ENCODE results near the gene ENTHD1.

The ENTHD1 gene

GRCh38 chr22:39729141-39729934 lies 164.2 kb downstream of the ENTHD1 start:
- H3K79me2 ChIP-seq (ENCODE audit: insufficient read depth, low read length) = no peaks in the 10 kb centered on the region
- no peak for TF ChIP-seq EZH2 (IDR thresholded peaks at IDR 0.05; ENCODE audit: borderline replicate concordance, low read depth, low read length, severe bottlenecking)
- no peak for TF ChIP-seq CTCF (IDR thresholded peaks at IDR 0.05; ENCODE audit: borderline replicate concordance, extremely low read depth, low read length, poor library complexity, severe bottlenecking)
- no peak for ATAC-seq (ENCODE audit: insufficient read depth, low read depth)
- no peak for DNase-seq
- no peak overlapping the region for H3K4me3 ChIP-seq (ENCODE audit: low read depth in 1 of 2, low read length in 2 of 2)
- H3K36me3 ChIP-seq (ENCODE audit: insufficient read depth, low read length) = no peaks in the 10 kb centered on the region
- no peaks in the 10 kb centered on the region for H3K9me3 ChIP-seq (ENCODE audit: insufficient read depth, low read length, severe bottlenecking)
- no peaks in the 10 kb centered on the region for H3K27me3 ChIP-seq (ENCODE audit: insufficient read depth, low read length, poor library complexity)
- H3K27ac ChIP-seq (ENCODE audit: low read length) = no peak overlapping the region
- H3K4me2 ChIP-seq (ENCODE audit: insufficient read depth, low read length) = no peak overlapping the region
- H2AFZ ChIP-seq (ENCODE audit: low read depth, low read length) = no peak overlapping the region
- H3K4me1 ChIP-seq (ENCODE audit: insufficient read depth, low read length) = no peaks in the 10 kb centered on the region
- H4K20me1 ChIP-seq (ENCODE audit: insufficient read depth, low read length) = no peaks in the 10 kb centered on the region
- no peak overlapping the region for H3K9ac ChIP-seq (ENCODE audit: low read depth, low read length)

DNA sequence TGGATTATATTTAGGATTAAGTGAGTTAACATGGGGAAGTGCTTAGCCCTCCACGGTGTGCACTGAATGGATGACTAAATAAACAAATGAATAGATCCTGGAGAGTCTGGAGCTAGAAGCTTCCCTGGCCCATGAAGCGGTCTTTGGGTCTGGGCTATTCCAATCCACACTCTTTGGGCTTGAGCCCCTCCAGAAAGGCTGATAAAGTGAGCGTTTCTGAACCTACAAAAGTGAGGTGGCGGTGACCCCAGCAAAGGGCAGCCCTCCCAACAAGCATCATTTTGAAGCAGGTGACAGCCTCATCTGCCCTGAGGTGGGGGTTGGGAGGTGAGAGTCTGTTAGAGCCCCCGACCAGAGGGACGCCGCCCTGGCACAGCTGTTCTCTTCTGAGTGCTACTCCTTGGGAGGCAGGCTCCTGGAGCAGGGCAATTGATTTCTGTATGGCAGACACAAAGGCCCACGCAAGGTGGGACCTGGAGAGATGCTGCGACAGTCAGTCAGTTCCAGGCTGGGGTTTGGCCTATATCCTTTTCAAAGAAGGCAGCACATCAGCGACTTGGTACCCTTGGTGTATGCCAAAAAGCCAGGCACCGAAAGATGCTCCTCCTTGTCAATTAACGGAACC lies 165.2 kb downstream of the ENTHD1 start:
- Histone ChIP-seq H2AFZ (ENCODE audit: low read depth, low read length) (no peak overlapping the region), H3K79me2 (ENCODE audit: insufficient read depth, low read length) (no peaks in the 10 kb centered on the region), H3K9ac (ENCODE audit: low read depth, low read length) (no peak overlapping the region), H4K20me1 (ENCODE audit: insufficient read depth, low read length) (no peaks in the 10 kb centered on the region), H3K27me3 (ENCODE audit: insufficient read depth, low read length, poor library complexity) (no peaks in the 10 kb centered on the region), H3K4me2 (ENCODE audit: insufficient read depth, low read length) (no peak overlapping the region), H3K9me3 (ENCODE audit: insufficient read depth, low read length, severe bottlenecking) (no peaks in the 10 kb centered on the region), H3K4me1 (ENCODE audit: insufficient read depth, low read length) (no peaks in the 10 kb centered on the region), H3K4me3 (ENCODE audit: low read depth in 1 of 2, low read length in 2 of 2) (no peak overlapping the region), H3K36me3 (ENCODE audit: insufficient read depth, low read length) (no peaks in the 10 kb centered on the region), H3K27ac (ENCODE audit: low read length) (no peak overlapping the region)
- ATAC-seq (ENCODE audit: insufficient read depth, low read depth) (no peak), DNase-seq (no peak)
- TF ChIP-seq EZH2 (IDR thresholded peaks at IDR 0.05; ENCODE audit: borderline replicate concordance, low read depth, low read length, severe bottlenecking) = no peak

GRCh38 chr22:39727541-39727940 lies 166.0 kb downstream of the ENTHD1 start:
- H3K9me3 ChIP-seq (ENCODE audit: insufficient read depth, low read length, severe bottlenecking) = no peaks in the 10 kb centered on the region
- no peaks in the 10 kb centered on the region for H3K79me2 ChIP-seq (ENCODE audit: insufficient read depth, low read length)
- no peak overlapping the region for H3K9ac ChIP-seq (ENCODE audit: low read depth, low read length)
- no peak overlapping the region for H3K4me2 ChIP-seq (ENCODE audit: insufficient read depth, low read length)
- H3K27ac ChIP-seq (ENCODE audit: low read length) = no peak overlapping the region
- H4K20me1 ChIP-seq (ENCODE audit: insufficient read depth, low read length) = no peaks in the 10 kb centered on the region
- no peaks in the 10 kb centered on the region for H3K27me3 ChIP-seq (ENCODE audit: insufficient read depth, low read length, poor library complexity)
- no peak overlapping the region for H3K4me3 ChIP-seq (ENCODE audit: low read depth in 1 of 2, low read length in 2 of 2)
- no peaks in the 10 kb centered on the region for H3K4me1 ChIP-seq (ENCODE audit: insufficient read depth, low read length)
- no peak overlapping the region for H2AFZ ChIP-seq (ENCODE audit: low read depth, low read length)
- TF ChIP-seq CTCF (IDR thresholded peaks at IDR 0.05; ENCODE audit: borderline replicate concordance, extremely low read depth, low read length, poor library complexity, severe bottlenecking) (no peak), EZH2 (IDR thresholded peaks at IDR 0.05; ENCODE audit: borderline replicate concordance, low read depth, low read length, severe bottlenecking) (no peak)
- ATAC-seq (ENCODE audit: insufficient read depth, low read depth) = no peak
- no peaks in the 10 kb centered on the region for H3K36me3 ChIP-seq (ENCODE audit: insufficient read depth, low read length)
- no peak for DNase-seq

DNA sequence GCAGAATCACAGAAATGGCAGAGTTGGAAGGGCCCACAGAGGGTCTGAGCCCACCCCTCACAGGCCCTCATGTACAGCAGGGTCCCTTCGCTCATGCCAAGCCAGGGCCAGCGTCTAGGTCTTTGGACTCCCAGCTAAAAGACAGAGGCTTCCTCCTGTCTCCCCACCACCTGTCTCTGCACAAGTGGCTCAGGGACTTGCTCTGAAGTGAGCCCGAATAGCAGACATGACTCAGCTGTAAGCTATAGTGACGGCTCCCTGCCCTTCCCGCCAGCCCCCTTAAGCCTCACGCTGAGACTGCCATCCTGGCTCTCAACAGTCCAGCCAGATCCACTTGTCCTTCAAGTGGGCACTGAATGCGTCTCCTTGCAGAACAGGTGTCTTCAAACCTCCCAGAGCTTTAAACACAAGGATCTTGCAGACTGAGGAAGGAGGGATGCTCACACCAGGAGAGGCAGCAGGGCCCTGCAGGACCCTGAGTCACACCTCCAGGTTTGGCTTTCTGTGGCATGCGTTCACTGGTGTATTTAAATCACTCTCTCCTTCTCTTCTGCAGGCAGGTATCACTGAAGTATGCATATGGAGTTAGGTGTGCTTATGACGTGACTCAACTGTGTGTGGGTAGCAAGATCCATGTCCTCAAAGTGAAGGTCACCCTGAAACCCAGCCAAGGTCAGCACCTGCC lies 168.1 kb downstream of the ENTHD1 start:
- H3K79me2 ChIP-seq (ENCODE audit: insufficient read depth, low read length) = no peaks in the 10 kb centered on the region
- ATAC-seq (ENCODE audit: insufficient read depth, low read depth) = no peak

More for the DNA sequence above, 168.1 kb downstream of the ENTHD1 start:
- H4K20me1 ChIP-seq (ENCODE audit: insufficient read depth, low read length) = no peaks in the 10 kb centered on the region
- no peak overlapping the region for H3K4me2 ChIP-seq (ENCODE audit: insufficient read depth, low read length)
- H3K36me3 ChIP-seq (ENCODE audit: insufficient read depth, low read length) = no peaks in the 10 kb centered on the region
- no peaks in the 10 kb centered on the region for H3K27me3 ChIP-seq (ENCODE audit: insufficient read depth, low read length, poor library complexity)
- H3K27ac ChIP-seq (ENCODE audit: low read length) = no peak overlapping the region
- no peaks in the 10 kb centered on the region for H3K9me3 ChIP-seq (ENCODE audit: insufficient read depth, low read length, severe bottlenecking)
- DNase-seq = no peak
- H2AFZ ChIP-seq (ENCODE audit: low read depth, low read length) = no peak overlapping the region
- no peaks in the 10 kb centered on the region for H3K4me1 ChIP-seq (ENCODE audit: insufficient read depth, low read length)
- TF ChIP-seq EZH2 (IDR thresholded peaks at IDR 0.05; ENCODE audit: borderline replicate concordance, low read depth, low read length, severe bottlenecking) (no peak), CTCF (IDR thresholded peaks at IDR 0.05; ENCODE audit: borderline replicate concordance, extremely low read depth, low read length, poor library complexity, severe bottlenecking) (no peak)
- no peak overlapping the region for H3K4me3 ChIP-seq (ENCODE audit: low read depth in 1 of 2, low read length in 2 of 2)
- no peak overlapping the region for H3K9ac ChIP-seq (ENCODE audit: low read depth, low read length)
